SK-N-SH (cell line): ENCODE data around the gene TTC3. TPM values are rescaled to one million over a fixed set of nuclear protein-coding genes. Genes with fewer than 3 reads are reported as not detected.

Source experiments
- CTCF ChIA-PET: fragments of 300-600, 350-600 bp; formaldehyde crosslinking; extraction: SDS; loops from one replicate; lab custom pipeline; 2021; lab: Yijun Ruan, JAX
- POLR2A ChIA-PET: fragments of 350-600 bp; sonication (Branson Sonifier 250); formaldehyde crosslinking; extraction: SDS; loops from one replicate; lab custom pipeline; 2020; ENCODE audit warnings: antibody characterized with exemption, inconsistent platforms; lab: Yijun Ruan, JAX
- DNase-seq: peaks from one replicate; pipeline ENCODE4 v3.0.0; 2012
- H2AFZ ChIP-seq: fragments of 200-600 bp; sonication (generic); 2 replicates; pipeline ENCODE4 v1.8.1; 2016; ENCODE audit warnings: antibody characterized with exemption, mild to moderate bottlenecking, low read depth
- H3F3A ChIP-seq: fragments of 200-600 bp; sonication (generic); replicated peaks from 2 replicates; pipeline ENCODE3; 2016; ENCODE audit warnings: antibody characterized with exemption, mild to moderate bottlenecking; ENCODE audit not compliant: insufficient read depth
- H3K27ac ChIP-seq, 2 experiments: fragments of 200-500 bp in 1 of 2; fragments of 200-600 bp in 1 of 2; sonication (Bioruptor generic) in 1 of 2; sonication (generic), shearing (Covaris generic) in 1 of 2; 2 replicates each; pipeline versions ENCODE4 v1.5.1 to v1.6.1; 2014 to 2016; ENCODE audit warnings: low read depth in 2 of 2, inconsistent platforms in 1 of 2, low read length in 1 of 2, mild to moderate bottlenecking in 1 of 2, mixed read lengths in 1 of 2
- H3K27me3 ChIP-seq: fragments of 200-600 bp; sonication (generic), shearing (Covaris generic); 2 replicates; pipeline ENCODE4 v1.6.1; 2016; ENCODE audit warnings: mixed run types; ENCODE audit not compliant: insufficient read depth
- H3K36me3 ChIP-seq, 2 experiments: fragments of 200-500 bp in 1 of 2; fragments of 200-600 bp in 1 of 2; sonication (Bioruptor generic) in 1 of 2; sonication (generic) in 1 of 2; replicated peaks in 1 of 2; 2 replicates each; pipeline versions ENCODE3 to v1.5.1; 2014 to 2016; ENCODE audit warnings: low read length in 1 of 2, mild to moderate bottlenecking in 1 of 2; ENCODE audit not compliant: insufficient read depth in 2 of 2, control insufficient read depth in 1 of 2
- H3K4me1 ChIP-seq, 2 experiments: fragments of 200-500 bp in 1 of 2; fragments of 200-600 bp in 1 of 2; sonication (Bioruptor generic) in 1 of 2; sonication (generic), shearing (Covaris generic) in 1 of 2; 2 replicates each; pipeline versions ENCODE4 v1.5.1 to v1.6.1; 2014 to 2016; ENCODE audit warnings: low read depth in 1 of 2, low read length in 1 of 2, mixed run types in 1 of 2; ENCODE audit not compliant: insufficient read depth in 2 of 2, control insufficient read depth in 1 of 2
- H3K4me2 ChIP-seq: fragments of 200-600 bp; sonication (generic), shearing (Covaris generic); 2 replicates; pipeline ENCODE4 v1.6.1; 2017; ENCODE audit warnings: mixed run types
- H3K4me3 ChIP-seq, 2 experiments: fragments of 200-500 bp in 1 of 2; fragments of 200-600 bp in 1 of 2; sonication (Bioruptor generic) in 1 of 2; sonication (generic), shearing (Covaris generic) in 1 of 2; 2 replicates each; pipeline versions ENCODE4 v1.5.1 to v1.8.1; 2014 to 2016; ENCODE audit warnings: low read depth in 2 of 2, inconsistent platforms in 1 of 2, low read length in 1 of 2, mild to moderate bottlenecking in 1 of 2, mixed read lengths in 1 of 2, moderate library complexity in 1 of 2
- H3K79me2 ChIP-seq: fragments of 200-600 bp; sonication (generic); 2 replicates; pipeline ENCODE4 v1.8.1; 2017; ENCODE audit warnings: mild to moderate bottlenecking; ENCODE audit not compliant: insufficient read depth
- H3K9ac ChIP-seq: fragments of 200-600 bp; sonication (generic); 2 replicates; pipeline ENCODE4 v1.6.1; 2017; ENCODE audit warnings: mixed run types
- H3K9me2 ChIP-seq: fragments of 200-600 bp; sonication (generic); 2 replicates; pipeline ENCODE4 v1.6.1; 2017; ENCODE audit warnings: mixed run types
- H3K9me3 ChIP-seq: fragments of 200-600 bp; sonication (generic); 2 replicates; pipeline ENCODE4 v1.6.1; 2017; ENCODE audit warnings: mixed run types, mild to moderate bottlenecking, moderate library complexity
- H4K20me1 ChIP-seq: fragments of 200-600 bp; sonication (generic); 2 replicates; pipeline ENCODE4 v1.6.1; 2017; ENCODE audit warnings: mild to moderate bottlenecking, mixed run types; ENCODE audit not compliant: insufficient read depth
- CHD2 ChIP-seq: fragments of 150-350 bp; IDR thresholded peaks from 2 replicates; pipeline ENCODE4 v1.6.1; 2018; ENCODE audit warnings: low read length; ENCODE audit not compliant: partially characterized antibody
- EP300 ChIP-seq, 2 experiments: IDR thresholded peaks; 2 replicates each; pipeline versions ENCODE4 v1.4.0 to v1.6.1; 2012; ENCODE audit warnings: borderline replicate concordance in 1 of 2, low read depth in 1 of 2, low read length in 1 of 2
- FOXJ3 ChIP-seq: sonication (generic); formaldehyde crosslinking; IDR thresholded peaks from 2 replicates; pipeline ENCODE4 v1.5.1; 2020; ENCODE audit warnings: mild to moderate bottlenecking, missing genetic modification reagents
- POLR2AphosphoS5 ChIP-seq: IDR thresholded peaks from 2 replicates; pipeline ENCODE4 v1.6.1; 2012; ENCODE audit warnings: low read depth, low read length
- RXRA ChIP-seq: IDR thresholded peaks from 2 replicates; pipeline ENCODE4 v1.4.0; 2012; ENCODE audit warnings: low read depth, mild to moderate bottlenecking, borderline replicate concordance
- SIN3A ChIP-seq: IDR thresholded peaks from 2 replicates; pipeline ENCODE4 v1.6.1; 2012; ENCODE audit warnings: low read depth, mild to moderate bottlenecking, low read length, moderate library complexity, borderline replicate concordance
- TEAD4 ChIP-seq: IDR thresholded peaks from 2 replicates; pipeline ENCODE4 v1.4.0; 2012; ENCODE audit warnings: mild to moderate bottlenecking, borderline replicate concordance; ENCODE audit not compliant: insufficient read depth
- YY1 ChIP-seq: IDR thresholded peaks from 2 replicates; pipeline ENCODE4 v1.4.0; 2012; ENCODE audit warnings: low read depth, mild to moderate bottlenecking
- WGBS: methylation state at CpG from one replicate; pipeline ENCODE4 v1.1.6; 2017; ENCODE audit warnings: low lambda C conversion rate; 5-methylcytosine and 5-hydroxymethylcytosine counted together
- polyA plus RNA-seq, 3 experiments: library from polyadenylated mRNA; depleted of rRNA; stranded (reverse); fragments of >200 nt; gene quantifications; 2 replicates each; pipeline ENCODE4 v1.2.3, GENCODE V29; 2012
- TF ChIP-seq, protein P1 (sequence below): IDR thresholded peaks from 2 replicates; pipeline ENCODE4 v1.6.1; 2012; ENCODE audit warnings: mild to moderate bottlenecking, low read depth, low read length, moderate library complexity
- TF ChIP-seq, protein P2 (sequence below): fragments of 200-600 bp; sonication (generic); IDR thresholded peaks from 2 replicates; pipeline ENCODE4 v1.6.1; 2017; ENCODE audit warnings: antibody characterized with exemption, mild to moderate bottlenecking, moderate library complexity
- TF ChIP-seq, protein P3 (sequence below): IDR thresholded peaks from 2 replicates; pipeline ENCODE4 v1.4.0; 2012; ENCODE audit warnings: low read depth, borderline replicate concordance

Gene TTC3
- polyA plus RNA-seq, 1 of the 3 experiments (the other 2 are of a cell fraction) = 35.7 TPM

DNA sequence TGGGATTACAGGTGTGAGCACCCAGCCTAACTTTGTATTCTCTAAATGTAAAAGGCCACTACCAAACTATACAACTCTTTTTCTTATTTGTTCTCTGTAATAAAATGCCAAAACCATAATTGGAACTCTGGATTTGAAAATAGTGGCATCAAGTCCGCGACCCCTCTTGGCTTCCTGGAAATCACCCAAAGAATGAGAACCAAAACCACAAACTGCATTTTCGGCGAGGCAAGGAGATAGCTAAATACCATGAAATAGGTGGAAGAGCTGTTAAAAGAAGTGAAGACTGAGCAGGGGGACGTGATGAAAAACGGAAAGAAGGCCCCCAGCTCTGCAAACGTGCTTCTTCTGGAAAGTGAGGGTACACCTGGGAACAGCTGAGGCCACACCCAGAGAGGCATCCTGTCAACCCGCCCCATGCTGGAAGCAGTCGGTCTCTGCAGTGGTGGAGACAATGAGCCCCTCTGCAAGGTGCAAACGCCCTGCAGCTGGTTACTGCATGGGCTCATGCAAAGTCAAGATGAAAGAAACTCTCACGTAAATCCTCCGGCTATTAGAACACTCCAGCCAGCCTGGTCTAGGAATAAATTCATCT, 171.5 kb downstream of the TTC3 start:
- Histone ChIP-seq H3K27me3 (no peaks in the 10 kb centered on the region), H2AFZ (no peak overlapping the region), H3K9me3 (peaks cover 8% of the 10 kb centered on the region; the same call in 1 of the 2 replicates), H3K4me1 (no peaks in the 10 kb centered on the region; a peak in 2 of 4 replicates), H3K4me3 (no peak overlapping the region), H3K36me3 (peaks cover 11 to 19% of the 10 kb centered on the region in 2 experiments), H3K9me2 (no peaks in the 10 kb centered on the region), H3F3A (no peaks in the 10 kb centered on the region), H3K9ac (no peak overlapping the region), H3K4me2 (no peak overlapping the region), H4K20me1 (peaks cover 68% of the 10 kb centered on the region), H3K79me2 (peaks cover 92% of the 10 kb centered on the region), H3K27ac (no peak overlapping the region)
- ChIA-PET CTCF (interaction anchor here (1.2 to 1.7 kb wide), 2 partner anchors 17 to 268 kb away, joined by 3 read pairs; no protein-coding TSS in a partner anchor), POLR2A (interaction anchor here (0.8 kb wide), 1 partner anchor 23 kb away, joined by 3 read pairs; no protein-coding TSS in a partner anchor)
- no peak for DNase-seq
- WGBS = 91% methylated on average over 9 of the region's 12 CpGs
- no peak for TF ChIP-seq POLR2AphosphoS5
- no peak for TF ChIP-seq FOXJ3 (CRISPR knock-in tag)
- TF ChIP-seq EP300 (IDR thresholded peaks at IDR 0.05; ENCODE audit: borderline replicate concordance in 1 of 2, low read depth in 1 of 2, low read length in 1 of 2) = no peak
- TF ChIP-seq TEAD4 = no peak
- TF ChIP-seq RXRA = no peak
- TF ChIP-seq, protein P1, sequence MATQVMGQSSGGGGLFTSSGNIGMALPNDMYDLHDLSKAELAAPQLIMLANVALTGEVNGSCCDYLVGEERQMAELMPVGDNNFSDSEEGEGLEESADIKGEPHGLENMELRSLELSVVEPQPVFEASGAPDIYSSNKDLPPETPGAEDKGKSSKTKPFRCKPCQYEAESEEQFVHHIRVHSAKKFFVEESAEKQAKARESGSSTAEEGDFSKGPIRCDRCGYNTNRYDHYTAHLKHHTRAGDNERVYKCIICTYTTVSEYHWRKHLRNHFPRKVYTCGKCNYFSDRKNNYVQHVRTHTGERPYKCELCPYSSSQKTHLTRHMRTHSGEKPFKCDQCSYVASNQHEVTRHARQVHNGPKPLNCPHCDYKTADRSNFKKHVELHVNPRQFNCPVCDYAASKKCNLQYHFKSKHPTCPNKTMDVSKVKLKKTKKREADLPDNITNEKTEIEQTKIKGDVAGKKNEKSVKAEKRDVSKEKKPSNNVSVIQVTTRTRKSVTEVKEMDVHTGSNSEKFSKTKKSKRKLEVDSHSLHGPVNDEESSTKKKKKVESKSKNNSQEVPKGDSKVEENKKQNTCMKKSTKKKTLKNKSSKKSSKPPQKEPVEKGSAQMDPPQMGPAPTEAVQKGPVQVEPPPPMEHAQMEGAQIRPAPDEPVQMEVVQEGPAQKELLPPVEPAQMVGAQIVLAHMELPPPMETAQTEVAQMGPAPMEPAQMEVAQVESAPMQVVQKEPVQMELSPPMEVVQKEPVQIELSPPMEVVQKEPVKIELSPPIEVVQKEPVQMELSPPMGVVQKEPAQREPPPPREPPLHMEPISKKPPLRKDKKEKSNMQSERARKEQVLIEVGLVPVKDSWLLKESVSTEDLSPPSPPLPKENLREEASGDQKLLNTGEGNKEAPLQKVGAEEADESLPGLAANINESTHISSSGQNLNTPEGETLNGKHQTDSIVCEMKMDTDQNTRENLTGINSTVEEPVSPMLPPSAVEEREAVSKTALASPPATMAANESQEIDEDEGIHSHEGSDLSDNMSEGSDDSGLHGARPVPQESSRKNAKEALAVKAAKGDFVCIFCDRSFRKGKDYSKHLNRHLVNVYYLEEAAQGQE = no peak
- TF ChIP-seq, protein P2, sequence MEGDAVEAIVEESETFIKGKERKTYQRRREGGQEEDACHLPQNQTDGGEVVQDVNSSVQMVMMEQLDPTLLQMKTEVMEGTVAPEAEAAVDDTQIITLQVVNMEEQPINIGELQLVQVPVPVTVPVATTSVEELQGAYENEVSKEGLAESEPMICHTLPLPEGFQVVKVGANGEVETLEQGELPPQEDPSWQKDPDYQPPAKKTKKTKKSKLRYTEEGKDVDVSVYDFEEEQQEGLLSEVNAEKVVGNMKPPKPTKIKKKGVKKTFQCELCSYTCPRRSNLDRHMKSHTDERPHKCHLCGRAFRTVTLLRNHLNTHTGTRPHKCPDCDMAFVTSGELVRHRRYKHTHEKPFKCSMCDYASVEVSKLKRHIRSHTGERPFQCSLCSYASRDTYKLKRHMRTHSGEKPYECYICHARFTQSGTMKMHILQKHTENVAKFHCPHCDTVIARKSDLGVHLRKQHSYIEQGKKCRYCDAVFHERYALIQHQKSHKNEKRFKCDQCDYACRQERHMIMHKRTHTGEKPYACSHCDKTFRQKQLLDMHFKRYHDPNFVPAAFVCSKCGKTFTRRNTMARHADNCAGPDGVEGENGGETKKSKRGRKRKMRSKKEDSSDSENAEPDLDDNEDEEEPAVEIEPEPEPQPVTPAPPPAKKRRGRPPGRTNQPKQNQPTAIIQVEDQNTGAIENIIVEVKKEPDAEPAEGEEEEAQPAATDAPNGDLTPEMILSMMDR = no peak
- TF ChIP-seq CHD2 = no peak
- no peak for TF ChIP-seq SIN3A
- TF ChIP-seq, protein P3, sequence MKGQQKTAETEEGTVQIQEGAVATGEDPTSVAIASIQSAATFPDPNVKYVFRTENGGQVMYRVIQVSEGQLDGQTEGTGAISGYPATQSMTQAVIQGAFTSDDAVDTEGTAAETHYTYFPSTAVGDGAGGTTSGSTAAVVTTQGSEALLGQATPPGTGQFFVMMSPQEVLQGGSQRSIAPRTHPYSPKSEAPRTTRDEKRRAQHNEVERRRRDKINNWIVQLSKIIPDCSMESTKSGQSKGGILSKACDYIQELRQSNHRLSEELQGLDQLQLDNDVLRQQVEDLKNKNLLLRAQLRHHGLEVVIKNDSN = no peak
- TF ChIP-seq YY1 = no peak
